Loucy (cell line): ENCODE data around the gene ADCY5.

ENCODE experiments used
- H2AFZ ChIP-seq: fragments of 200-600 bp; sonication (generic); 2 replicates; pipeline ENCODE4 v1.6.0; 2016; ENCODE audit warnings: antibody characterized with exemption, mild to moderate bottlenecking, low read length, moderate library complexity
- H3F3A ChIP-seq: fragments of 200-600 bp; 2 replicates; pipeline ENCODE4 v1.6.0; 2016; ENCODE audit warnings: antibody characterized with exemption, low read depth, mild to moderate bottlenecking
- H3K27me3 ChIP-seq: fragments of 200-600 bp; sonication (generic); 2 replicates; pipeline ENCODE4 v1.6.1; 2014; ENCODE audit warnings: low read length, mild to moderate bottlenecking; ENCODE audit not compliant: insufficient read depth, poor library complexity, severe bottlenecking
- H3K36me3 ChIP-seq: fragments of 200-600 bp; sonication (generic); 2 replicates; pipeline ENCODE4 v1.6.1; 2016; ENCODE audit warnings: low read length; ENCODE audit not compliant: insufficient read depth
- H3K4me1 ChIP-seq: fragments of 200-600 bp; sonication (generic); 2 replicates; pipeline ENCODE4 v1.5.1; 2014; ENCODE audit warnings: low read length, mild to moderate bottlenecking; ENCODE audit not compliant: insufficient read depth, poor library complexity, severe bottlenecking
- H3K4me2 ChIP-seq: fragments of 200-600 bp; sonication (generic); 2 replicates; pipeline ENCODE4 v1.6.0; 2014; ENCODE audit warnings: antibody characterized with exemption, low read length, low read depth, mild to moderate bottlenecking; ENCODE audit not compliant: poor library complexity, severe bottlenecking
- H3K4me3 ChIP-seq: fragments of 200-600 bp; sonication (generic); 2 replicates; pipeline ENCODE4 v1.5.1; 2014; ENCODE audit warnings: low read length, mild to moderate bottlenecking, mixed read lengths; ENCODE audit not compliant: poor library complexity, severe bottlenecking
- H3K79me2 ChIP-seq: fragments of 200-600 bp; sonication (generic); 2 replicates; pipeline ENCODE4 v1.6.1; 2014; ENCODE audit warnings: low read length; ENCODE audit not compliant: insufficient read depth
- H3K9ac ChIP-seq: fragments of 200-600 bp; sonication (generic); 2 replicates; pipeline ENCODE4 v1.6.0; 2014; ENCODE audit warnings: mild to moderate bottlenecking, low read depth, low read length, moderate library complexity; ENCODE audit not compliant: poor library complexity, severe bottlenecking
- H3K9me2 ChIP-seq: fragments of 200-600 bp; sonication (generic); replicated peaks from 2 replicates; pipeline ENCODE4 v1.6.1; 2016; ENCODE audit warnings: low read depth, low read length, mixed read lengths
- H3K9me3 ChIP-seq: fragments of 200-600 bp; sonication (generic); 2 replicates; pipeline ENCODE4 v1.6.1; 2014; ENCODE audit warnings: mild to moderate bottlenecking, antibody characterized with exemption, low read length, low read depth; ENCODE audit not compliant: insufficient read depth
- H4K20me1 ChIP-seq: fragments of 200-600 bp; sonication (generic); 2 replicates; pipeline ENCODE4 v1.6.0; 2014; ENCODE audit warnings: antibody characterized with exemption, low read length, mild to moderate bottlenecking; ENCODE audit not compliant: insufficient read depth, poor library complexity, severe bottlenecking
- EZH2phosphoT487 ChIP-seq: fragments of 200-600 bp; IDR thresholded peaks from 2 replicates; pipeline ENCODE4 v1.6.1; 2018; ENCODE audit warnings: antibody characterized with exemption, mild to moderate bottlenecking, moderate library complexity, borderline replicate concordance
- TF ChIP-seq, protein P1 (sequence below): fragments of 200-600 bp; sonication (generic); conservative IDR thresholded peaks from 2 replicates; pipeline ENCODE4 v1.5.1; 2014; ENCODE audit warnings: mild to moderate bottlenecking, antibody characterized with exemption, low read length

The ADCY5 gene

GRCh38 chr3:123295901-123296250 is 153.0 kb downstream of the ADCY5 start:
- no peaks in the 10 kb centered on the region for H3K4me1 ChIP-seq
- no peak overlapping the region for H3K4me2 ChIP-seq
- no peak overlapping the region for H3K9ac ChIP-seq
- H3K4me3 ChIP-seq: no peak overlapping the region
- no peaks in the 10 kb centered on the region for H3F3A ChIP-seq
- no peaks in the 10 kb centered on the region for H3K9me2 ChIP-seq
- no peaks in the 10 kb centered on the region for H3K9me3 ChIP-seq
- no peak overlapping the region for H2AFZ ChIP-seq
- TF ChIP-seq, protein P1, sequence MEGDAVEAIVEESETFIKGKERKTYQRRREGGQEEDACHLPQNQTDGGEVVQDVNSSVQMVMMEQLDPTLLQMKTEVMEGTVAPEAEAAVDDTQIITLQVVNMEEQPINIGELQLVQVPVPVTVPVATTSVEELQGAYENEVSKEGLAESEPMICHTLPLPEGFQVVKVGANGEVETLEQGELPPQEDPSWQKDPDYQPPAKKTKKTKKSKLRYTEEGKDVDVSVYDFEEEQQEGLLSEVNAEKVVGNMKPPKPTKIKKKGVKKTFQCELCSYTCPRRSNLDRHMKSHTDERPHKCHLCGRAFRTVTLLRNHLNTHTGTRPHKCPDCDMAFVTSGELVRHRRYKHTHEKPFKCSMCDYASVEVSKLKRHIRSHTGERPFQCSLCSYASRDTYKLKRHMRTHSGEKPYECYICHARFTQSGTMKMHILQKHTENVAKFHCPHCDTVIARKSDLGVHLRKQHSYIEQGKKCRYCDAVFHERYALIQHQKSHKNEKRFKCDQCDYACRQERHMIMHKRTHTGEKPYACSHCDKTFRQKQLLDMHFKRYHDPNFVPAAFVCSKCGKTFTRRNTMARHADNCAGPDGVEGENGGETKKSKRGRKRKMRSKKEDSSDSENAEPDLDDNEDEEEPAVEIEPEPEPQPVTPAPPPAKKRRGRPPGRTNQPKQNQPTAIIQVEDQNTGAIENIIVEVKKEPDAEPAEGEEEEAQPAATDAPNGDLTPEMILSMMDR: no peak
- no peaks in the 10 kb centered on the region for H3K79me2 ChIP-seq
- no peaks in the 10 kb centered on the region for H4K20me1 ChIP-seq
- no peaks in the 10 kb centered on the region for H3K36me3 ChIP-seq
- H3K27me3 ChIP-seq: no peaks in the 10 kb centered on the region

- no peak overlapping the region for H2AFZ ChIP-seq
- H3K9me3 ChIP-seq: no peaks in the 10 kb centered on the region
- no peaks in the 10 kb centered on the region for H3K27me3 ChIP-seq
- H3K9ac ChIP-seq: no peak overlapping the region
- no peaks in the 10 kb centered on the region for H3K4me1 ChIP-seq
- no peaks in the 10 kb centered on the region for H3K79me2 ChIP-seq
- TF ChIP-seq, protein P1: no peak
- no peaks in the 10 kb centered on the region for H4K20me1 ChIP-seq
- H3K4me3 ChIP-seq: no peak overlapping the region
- H3K4me2 ChIP-seq: no peak overlapping the region
- no peaks in the 10 kb centered on the region for H3K9me2 ChIP-seq
- no peaks in the 10 kb centered on the region for H3F3A ChIP-seq
- no peaks in the 10 kb centered on the region for H3K36me3 ChIP-seq
Observed at GRCh38 chr3:123295171-123295900, 153.6 kb downstream of the ADCY5 start.

DNA sequence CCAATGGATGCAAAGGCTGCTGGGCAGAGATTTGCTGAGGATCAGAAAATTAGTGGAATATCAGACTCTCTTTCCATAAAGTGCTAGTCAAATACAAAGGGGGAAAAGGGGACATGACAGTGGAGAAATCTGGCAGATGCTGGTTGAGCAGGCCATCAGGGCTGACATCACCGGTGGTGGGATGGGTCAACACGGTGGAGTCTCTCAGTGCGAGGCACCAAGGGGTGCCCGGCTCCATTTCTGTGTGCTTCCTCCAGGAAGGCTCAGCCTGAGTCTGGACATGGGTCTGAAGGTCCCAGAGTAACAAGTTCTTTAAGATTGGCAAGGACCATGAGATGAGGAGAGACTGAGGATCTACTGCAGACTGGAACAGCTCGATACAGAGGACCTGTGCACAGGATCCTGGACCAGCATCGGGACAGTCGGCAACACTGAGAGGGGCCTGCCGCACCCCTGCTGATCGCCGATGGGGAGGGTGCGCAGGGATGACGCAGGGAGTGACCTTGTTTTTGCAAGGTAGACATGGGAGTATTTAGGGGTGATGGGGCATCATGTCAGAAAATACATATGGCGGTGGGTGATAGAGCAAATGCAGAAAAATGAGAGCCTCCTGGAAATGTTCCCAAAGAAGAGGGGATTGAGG is 154.5 kb downstream of the ADCY5 start:
- Histone ChIP-seq H3K9me2 (no peaks in the 10 kb centered on the region), H3F3A (no peaks in the 10 kb centered on the region), H4K20me1 (no peaks in the 10 kb centered on the region), H3K4me1 (no peaks in the 10 kb centered on the region), H3K4me2 (no peak overlapping the region), H3K79me2 (no peaks in the 10 kb centered on the region), H3K36me3 (no peaks in the 10 kb centered on the region), H3K9me3 (no peaks in the 10 kb centered on the region), H3K27me3 (no peaks in the 10 kb centered on the region), H3K4me3 (no peak overlapping the region), H3K9ac (no peak overlapping the region), H2AFZ (no peak overlapping the region)
- TF ChIP-seq, protein P1: no peak
- TF ChIP-seq EZH2phosphoT487: no peak
